NT2/D1 (cell line): ENCODE results near the gene DPM2.

Experiments
- SUZ12 ChIP-seq: IDR thresholded peaks from 2 replicates; pipeline ENCODE4 v1.6.1; 2011; ENCODE audit not compliant: insufficient read length, insufficient read depth; ENCODE audit errors: extremely low read depth
- YY1 ChIP-seq: IDR thresholded peaks from 2 replicates; pipeline ENCODE4 v1.6.1; 2011; ENCODE audit not compliant: insufficient read length, insufficient read depth
- ZNF274 ChIP-seq: IDR thresholded peaks from 2 replicates; pipeline ENCODE4 v1.6.1; 2011; ENCODE audit warnings: mild to moderate bottlenecking, low read depth, low read length

- TF ChIP-seq ZNF274 (no peak), SUZ12 (no peak), YY1 (no peak)
Observed at GRCh38 chr9:127923046-127923445, 14.6 kb downstream of the DPM2 start.
